Sigmoid colon (tissue), 7 donors: ENCODE data around the gene NDUFS6. TPM values are rescaled to one million over a fixed set of nuclear protein-coding genes. Genes with fewer than 3 reads are reported as not detected.
A peak's percentile ranks its signal among the peaks of the same experiment; 100 is the strongest.

Source experiments
- DNase-seq: peaks from one replicate; pipeline ENCODE4 v3.0.0-alpha.2; 2019
- H3K27ac ChIP-seq, 4 donors: fragments of 200-600 bp; sonication (generic); one replicate each; pipeline ENCODE4 v1.5.1; 2016 to 2019; ENCODE audit warnings: mild to moderate bottlenecking in 1 of 4
- H3K27me3 ChIP-seq, 3 donors: fragments of 200-600 bp; sonication (generic); one replicate each; pipeline ENCODE4 v1.5.1; 2019; ENCODE audit warnings: mild to moderate bottlenecking in 1 of 3
- H3K36me3 ChIP-seq, 4 donors: fragments of 200-600 bp; sonication (generic); one replicate each; pipeline ENCODE4 v1.5.1; 2016 to 2019
- H3K4me1 ChIP-seq, 4 donors: fragments of 200-600 bp; sonication (generic); one replicate each; pipeline ENCODE4 v1.5.1; 2017 to 2019
- H3K4me3 ChIP-seq, 4 donors: fragments of 200-600 bp; sonication (generic); one replicate each; pipeline ENCODE4 v1.5.1; 2017 to 2019; ENCODE audit warnings: mild to moderate bottlenecking in 2 of 4, moderate library complexity in 1 of 4
- H3K9me3 ChIP-seq, 4 donors: fragments of 200-600 bp in 3 of 4; sonication (generic) in 3 of 4; one replicate each; pipeline versions ENCODE4 v1.5.1 to v1.6.1; 2013 to 2019
- EP300 ChIP-seq, 4 donors: sonication (generic); formaldehyde crosslinking; IDR thresholded peaks; one replicate each; pipeline ENCODE4 v1.6.1; 2017; ENCODE audit warnings: antibody characterized with exemption in 4 of 4
- POLR2A ChIP-seq, 2 donors: fragments of 450-650 bp; IDR thresholded peaks; one replicate each; pipeline ENCODE4 v1.6.1; 2016; ENCODE audit warnings: antibody characterized with exemption in 2 of 2, mild to moderate bottlenecking in 2 of 2, moderate library complexity in 2 of 2
- POLR2AphosphoS5 ChIP-seq, 4 donors: sonication (generic); formaldehyde crosslinking; IDR thresholded peaks; one replicate each; pipeline ENCODE4 v1.6.1; 2017; ENCODE audit warnings: antibody characterized with exemption in 4 of 4
- WGBS, 2 donors: extraction: QIAGEN DNeasy Blood & Tissue Kit; methylation state at CpG; one replicate each; pipeline ENCODE4 v1.1.7; 2013; 5-methylcytosine and 5-hydroxymethylcytosine counted together
- intact Hi-C: fragments of 100-400 bp; cut with DNase I; formaldehyde crosslinking; loops from one replicate; pipeline ENCODE4 v1.15.1; 2023
- polyA plus RNA-seq, 3 donors: library from polyadenylated mRNA; stranded (reverse); fragments of 200-250 nt; gene quantifications; one replicate each; pipeline ENCODE4 v1.2.3, GENCODE V29; 2013
- total RNA-seq, 4 donors: library from RNA; depleted of rRNA; stranded (reverse); fragments of >200 nt; gene quantifications; one replicate each; pipeline ENCODE4 v1.1.0, GENCODE V29; 2016
- TF ChIP-seq, protein P1 (sequence below), 4 experiments: fragments of 450-650 bp in 3 of 4; fragments of 200-600 bp in 1 of 4; IDR thresholded peaks; one replicate each; pipeline ENCODE4 v1.5.1; 2016 to 2019; ENCODE audit warnings: antibody characterized with exemption in 4 of 4, mild to moderate bottlenecking in 3 of 4, moderate library complexity in 2 of 4
- donor health status: healthy with polysubstance abuse.
- donor health status: Bipolar disorder and iron deficiency.
- donor health status: healthy.

Gene NDUFS6
- total and polyA plus RNA-seq, 7 donors, result 34.9 to 156 (median 82.6) TPM

DNA sequence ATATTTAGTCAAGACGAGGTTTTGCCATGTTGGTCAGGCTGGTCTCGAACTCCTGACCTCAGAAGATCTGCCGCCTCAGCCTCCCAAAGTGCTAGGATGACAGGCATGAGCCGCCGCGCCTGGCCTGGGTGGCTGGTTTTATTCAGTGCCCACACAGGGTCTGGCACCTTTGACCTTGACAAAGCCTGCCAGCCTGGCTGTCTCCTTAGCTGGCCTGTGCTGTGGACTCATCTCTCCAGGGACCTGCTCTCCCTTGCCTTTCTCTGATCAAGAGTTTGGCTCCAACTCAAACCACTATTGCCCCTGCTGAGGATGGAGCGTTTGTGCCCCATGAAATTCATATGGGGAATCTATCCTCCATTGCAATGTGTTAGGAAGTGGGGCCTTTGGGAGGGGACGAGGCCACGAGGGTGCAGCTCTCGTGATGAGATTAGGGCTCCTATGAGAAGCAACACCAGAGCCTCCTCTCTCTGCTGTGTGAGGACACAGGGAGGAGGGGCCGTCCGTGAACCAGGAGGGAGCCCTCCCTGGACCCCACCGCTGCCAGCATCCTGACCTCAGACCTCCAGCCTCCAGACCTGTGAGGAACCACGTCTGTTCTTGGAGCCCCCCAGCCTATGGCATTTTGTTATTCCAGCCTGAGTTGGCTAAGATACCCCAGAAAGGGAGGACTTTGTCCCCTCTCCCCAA is 46.5 kb upstream of the NDUFS6 start:
- intact Hi-C loops, result no loop called here
- peak; percentile 26 for DNase-seq
- H3K4me1 ChIP-seq, result no peaks in the 10 kb centered on the region
- TF ChIP-seq, protein P1, sequence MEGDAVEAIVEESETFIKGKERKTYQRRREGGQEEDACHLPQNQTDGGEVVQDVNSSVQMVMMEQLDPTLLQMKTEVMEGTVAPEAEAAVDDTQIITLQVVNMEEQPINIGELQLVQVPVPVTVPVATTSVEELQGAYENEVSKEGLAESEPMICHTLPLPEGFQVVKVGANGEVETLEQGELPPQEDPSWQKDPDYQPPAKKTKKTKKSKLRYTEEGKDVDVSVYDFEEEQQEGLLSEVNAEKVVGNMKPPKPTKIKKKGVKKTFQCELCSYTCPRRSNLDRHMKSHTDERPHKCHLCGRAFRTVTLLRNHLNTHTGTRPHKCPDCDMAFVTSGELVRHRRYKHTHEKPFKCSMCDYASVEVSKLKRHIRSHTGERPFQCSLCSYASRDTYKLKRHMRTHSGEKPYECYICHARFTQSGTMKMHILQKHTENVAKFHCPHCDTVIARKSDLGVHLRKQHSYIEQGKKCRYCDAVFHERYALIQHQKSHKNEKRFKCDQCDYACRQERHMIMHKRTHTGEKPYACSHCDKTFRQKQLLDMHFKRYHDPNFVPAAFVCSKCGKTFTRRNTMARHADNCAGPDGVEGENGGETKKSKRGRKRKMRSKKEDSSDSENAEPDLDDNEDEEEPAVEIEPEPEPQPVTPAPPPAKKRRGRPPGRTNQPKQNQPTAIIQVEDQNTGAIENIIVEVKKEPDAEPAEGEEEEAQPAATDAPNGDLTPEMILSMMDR (IDR thresholded peaks at IDR 0.05), result no peak
- no peak for TF ChIP-seq POLR2A (IDR thresholded peaks at IDR 0.05)
- TF ChIP-seq EP300 (IDR thresholded peaks at IDR 0.05), result no peak
- TF ChIP-seq POLR2AphosphoS5 (IDR thresholded peaks at IDR 0.05), result no peak
- H3K9me3 ChIP-seq, result no peaks in the 10 kb centered on the region
- H3K36me3 ChIP-seq, result no peaks in the 10 kb centered on the region
- H3K27me3 ChIP-seq, result peaks cover 0 to 13% (median 0%) of the 10 kb centered on the region in 3 donors
- H3K4me3 ChIP-seq, result no peak overlapping the region
- no peak overlapping the region for H3K27ac ChIP-seq
- WGBS, 2 donors, result 59 to 79% methylated on average over 14 of the region's 14 CpGs

DNA sequence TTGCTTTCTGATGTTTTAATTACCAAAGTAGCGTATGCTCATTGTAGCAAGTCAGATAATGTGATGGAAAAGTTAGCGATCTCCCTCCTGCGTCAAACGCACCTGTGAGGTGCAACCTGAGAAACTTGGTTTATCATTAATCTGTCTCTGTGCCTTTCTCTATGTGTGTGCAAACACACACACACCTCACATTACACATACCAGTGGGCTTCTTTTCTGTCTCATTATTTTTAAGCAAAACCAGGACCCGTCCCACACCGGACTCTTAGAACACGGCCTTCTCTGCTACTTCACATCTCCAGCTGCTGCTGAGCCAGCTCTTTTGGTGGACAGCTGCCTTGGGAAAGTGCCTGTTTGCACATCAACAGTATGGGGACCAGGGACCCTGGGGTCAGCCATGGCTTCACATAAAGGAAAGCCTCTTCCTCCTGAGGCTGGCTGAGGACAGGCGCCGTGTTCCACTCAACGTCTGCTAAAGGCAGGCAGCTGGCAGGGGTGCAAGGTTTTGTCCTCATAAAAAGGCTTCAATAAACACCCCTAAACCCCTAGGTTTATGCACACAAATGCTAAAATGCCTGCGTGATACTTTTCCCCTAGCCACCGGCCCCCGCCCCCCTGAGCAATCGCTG is 45.8 kb upstream of the NDUFS6 start:
- WGBS, 2 donors, result 31 to 55% methylated on average over 14 of the region's 14 CpGs
- no peak overlapping the region for H3K27ac ChIP-seq
- intact Hi-C loops, result no loop called here
- peak; percentile 15 for DNase-seq
- H3K4me1 ChIP-seq, result no peaks in the 10 kb centered on the region
- TF ChIP-seq POLR2AphosphoS5 (IDR thresholded peaks at IDR 0.05), result no peak
- no peak for TF ChIP-seq POLR2A (IDR thresholded peaks at IDR 0.05)
- no peak for TF ChIP-seq EP300 (IDR thresholded peaks at IDR 0.05)
- TF ChIP-seq, protein P1 (IDR thresholded peaks at IDR 0.05), result no peak
- no peaks in the 10 kb centered on the region for H3K9me3 ChIP-seq
- no peaks in the 10 kb centered on the region for H3K36me3 ChIP-seq
- H3K4me3 ChIP-seq, result no peak overlapping the region
- H3K27me3 ChIP-seq, result peaks cover 0 to 13% (median 0%) of the 10 kb centered on the region in 3 donors

DNA sequence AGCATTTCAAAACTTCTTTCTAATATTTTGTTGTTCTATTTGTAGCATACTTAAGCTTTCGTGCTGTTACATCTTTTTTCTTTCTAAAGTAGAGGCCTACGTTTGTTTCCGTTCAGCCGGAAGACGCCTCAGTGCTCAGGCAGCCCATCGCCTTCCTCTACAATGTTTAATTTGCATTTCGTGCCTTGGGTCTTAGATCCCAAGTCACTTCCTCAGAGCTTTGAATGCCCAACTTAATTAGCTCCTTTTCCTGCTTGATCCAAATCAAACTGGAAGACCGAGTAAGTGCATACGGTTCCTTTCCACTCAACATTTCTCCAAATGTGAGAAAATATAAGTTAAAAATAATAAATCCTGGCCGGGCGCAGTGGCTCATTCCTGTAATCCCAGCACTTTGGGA is 44.7 kb upstream of the NDUFS6 start:
- peaks cover 0 to 9% (median 0%) of the 10 kb centered on the region in 3 donors for H3K27me3 ChIP-seq
- intact Hi-C loops, result no loop called here
- H3K27ac ChIP-seq, result no peak overlapping the region
- H3K9me3 ChIP-seq, result no peaks in the 10 kb centered on the region
- no peaks in the 10 kb centered on the region for H3K4me1 ChIP-seq
- TF ChIP-seq EP300 (IDR thresholded peaks at IDR 0.05) (no peak), POLR2AphosphoS5 (IDR thresholded peaks at IDR 0.05) (no peak), POLR2A (IDR thresholded peaks at IDR 0.05) (no peak)
- TF ChIP-seq, protein P1 (IDR thresholded peaks at IDR 0.05), result no peak
- WGBS, 2 donors, result 69 to 86% methylated on average over 11 of the region's 11 CpGs
- H3K36me3 ChIP-seq, result no peaks in the 10 kb centered on the region
- H3K4me3 ChIP-seq, result no peak overlapping the region
- no peak for DNase-seq

DNA sequence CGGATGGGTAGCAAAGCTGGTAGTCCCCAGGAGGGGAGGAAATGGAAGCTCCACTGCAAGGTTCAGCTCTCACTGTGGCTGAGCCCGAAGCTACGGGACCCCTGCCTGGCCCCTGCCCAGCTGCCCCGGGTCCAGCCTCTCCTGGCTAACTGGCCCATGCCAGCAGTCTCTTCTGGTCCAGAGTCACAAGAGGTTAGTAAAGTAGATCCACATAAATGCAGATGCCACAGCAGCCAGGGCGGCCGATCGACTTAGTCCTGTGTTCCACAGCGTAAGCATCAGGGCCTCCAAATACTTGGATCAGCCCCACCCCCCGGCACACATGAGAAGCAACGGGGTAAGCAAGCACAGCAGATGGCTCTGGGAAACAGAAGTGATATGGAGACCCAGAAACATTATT is 43.7 kb upstream of the NDUFS6 start:
- no peak overlapping the region for H3K27ac ChIP-seq
- no peaks in the 10 kb centered on the region for H3K4me1 ChIP-seq
- intact Hi-C loops, result no loop called here
- H3K27me3 ChIP-seq, result peaks cover 0 to 11% (median 0%) of the 10 kb centered on the region in 3 donors
- TF ChIP-seq POLR2A (IDR thresholded peaks at IDR 0.05) (no peak), POLR2AphosphoS5 (IDR thresholded peaks at IDR 0.05) (no peak), EP300 (IDR thresholded peaks at IDR 0.05) (no peak)
- TF ChIP-seq, protein P1 (IDR thresholded peaks at IDR 0.05), result no peak
- no peaks in the 10 kb centered on the region for H3K9me3 ChIP-seq
- H3K36me3 ChIP-seq, result no peaks in the 10 kb centered on the region
- 87 to 89% methylated on average over 10 of the region's 10 CpGs for WGBS, 2 donors
- no peak overlapping the region for H3K4me3 ChIP-seq
- DNase-seq, result peak; percentile 43
